DOHH2 (cell line): ENCODE data around the gene CEBPE.

Source experiments
- CTCF ChIP-seq: fragments of 200-600 bp; sonication (generic); IDR thresholded peaks from one replicate; pipeline ENCODE4 v1.5.1; 2014; ENCODE audit warnings: antibody characterized with exemption, mild to moderate bottlenecking, low read depth, low read length; ENCODE audit not compliant: poor library complexity, severe bottlenecking
- EZH2phosphoT487 ChIP-seq: fragments of 200-600 bp; sonication (generic); IDR thresholded peaks from 2 replicates; pipeline ENCODE4 v1.6.1; 2017; ENCODE audit warnings: borderline replicate concordance, mild to moderate bottlenecking, antibody characterized with exemption, low read length, moderate library complexity, mixed read lengths

GRCh38 chr14:23080474-23080873 is 38.6 kb downstream of the CEBPE start:
- TF ChIP-seq CTCF (no peak), EZH2phosphoT487 (no peak)
